Activated CD8-positive, alpha-beta T cell treated with anti-CD3 and anti-CD28 coated beads for 36 hours (primary cell): ENCODE data around the gene TMEM239. TPM values are rescaled to one million over a fixed set of nuclear protein-coding genes. Genes with fewer than 3 reads are reported as not detected.
"Not testable (repeated sequence)": the region's sequence is repeated elsewhere in the genome, so short reads cannot be mapped to it uniquely, and the experiment has no call there.

Experiments used
- ATAC-seq: fragments of 200-7000 bp; cut with Tn5 transposase; one replicate; pipeline ENCODE4 v1.10.0; 2021; ENCODE audit warnings: mild to moderate bottlenecking, moderate library complexity
- CTCF ChIA-PET: fragments of 350-600 bp; sonication (Branson Sonifier 250); formaldehyde crosslinking; loops from one replicate; lab custom pipeline; 2021; ENCODE audit warnings: antibody characterized with exemption; lab: Charles Lee
- POLR2A ChIA-PET: fragments of 350-600 bp; sonication (Branson Sonifier 250); formaldehyde crosslinking; loops from one replicate; lab custom pipeline; 2021; ENCODE audit warnings: antibody characterized with exemption; lab: Charles Lee
- DNase-seq: peaks from one replicate; pipeline ENCODE4 v3.0.0-alpha.2; 2020
- H3K27ac Mint-ChIP-seq: one replicate; pipeline ENCODE4 v1.8.0; 2021; ENCODE audit warnings: mild to moderate bottlenecking, mixed read lengths
- H3K27me3 Mint-ChIP-seq: one replicate; pipeline ENCODE4 v1.8.0; 2021; ENCODE audit warnings: mixed read lengths
- H3K36me3 Mint-ChIP-seq: one replicate; pipeline ENCODE4 v1.8.0; 2021; ENCODE audit warnings: low read depth, mixed read lengths
- H3K4me1 Mint-ChIP-seq: one replicate; pipeline ENCODE4 v1.8.0; 2021; ENCODE audit warnings: low read depth, mixed read lengths
- H3K4me3 Mint-ChIP-seq: one replicate; pipeline ENCODE4 v1.8.0; 2021; ENCODE audit warnings: mild to moderate bottlenecking, moderate library complexity, mixed read lengths
- H3K9me3 Mint-ChIP-seq: one replicate; pipeline ENCODE4 v1.8.0; 2021; ENCODE audit warnings: mixed read lengths
- intact Hi-C: fragments of 100-400 bp; cut with micrococcal nuclease; formaldehyde crosslinking; loops from one replicate; pipeline ENCODE4 v1.10.0; 2022
- total RNA-seq, 2 experiments: library from RNA; stranded (reverse); gene quantifications; one replicate each; pipeline ENCODE4 v1.2.3, GENCODE V29; 2021
- TF ChIP-seq, protein P1 (sequence below): fragments of 200-600 bp; IDR thresholded peaks from one replicate; pipeline ENCODE4 v1.8.0; 2022; ENCODE audit warnings: antibody characterized with exemption, mild to moderate bottlenecking

TMEM239 gene
- not detected for total RNA-seq

DNA sequence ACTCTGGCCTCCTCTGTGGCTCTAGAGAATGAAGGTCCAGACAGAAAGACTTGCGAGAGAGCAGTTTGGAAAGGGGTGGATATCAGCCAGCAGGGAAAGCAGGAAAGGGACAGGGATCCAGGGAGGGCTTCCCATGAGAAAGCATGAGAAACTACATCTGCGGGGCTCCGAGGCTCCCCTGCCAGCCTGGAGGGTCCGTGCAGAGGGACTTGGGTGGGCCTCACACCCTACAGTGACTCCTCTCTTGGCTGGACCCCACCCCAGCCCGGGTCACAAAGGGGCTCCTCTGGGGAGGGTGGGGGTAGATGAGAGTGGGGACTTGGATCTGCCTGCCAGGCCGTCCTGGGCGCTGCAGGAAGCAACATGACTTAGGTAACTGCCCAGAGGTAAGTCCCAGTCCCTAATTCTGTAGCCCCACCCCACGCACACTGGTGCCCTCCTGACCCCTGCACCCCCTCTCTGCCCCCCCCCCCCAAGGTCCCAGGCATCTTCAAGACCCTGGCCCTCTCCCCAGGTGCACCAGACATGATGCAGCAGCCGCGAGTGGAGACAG, at the start of gene TMEM239:
TSS of gene TMEM239 (plus strand) at position 335 of the 553 bp plus-strand sequence. CDS start at position 526, 191 bp downstream.
- H3K36me3 Mint-ChIP-seq, result no peaks in the 10 kb centered on the region
- H3K4me3 Mint-ChIP-seq, result no peak within 1 kb of the TSS
- peaks cover 8% of the 10 kb centered on the region for H3K4me1 Mint-ChIP-seq
- no peak within 1 kb of the TSS for H3K27ac Mint-ChIP-seq
- intact Hi-C loops, result no loop called here
- TF ChIP-seq, protein P1, sequence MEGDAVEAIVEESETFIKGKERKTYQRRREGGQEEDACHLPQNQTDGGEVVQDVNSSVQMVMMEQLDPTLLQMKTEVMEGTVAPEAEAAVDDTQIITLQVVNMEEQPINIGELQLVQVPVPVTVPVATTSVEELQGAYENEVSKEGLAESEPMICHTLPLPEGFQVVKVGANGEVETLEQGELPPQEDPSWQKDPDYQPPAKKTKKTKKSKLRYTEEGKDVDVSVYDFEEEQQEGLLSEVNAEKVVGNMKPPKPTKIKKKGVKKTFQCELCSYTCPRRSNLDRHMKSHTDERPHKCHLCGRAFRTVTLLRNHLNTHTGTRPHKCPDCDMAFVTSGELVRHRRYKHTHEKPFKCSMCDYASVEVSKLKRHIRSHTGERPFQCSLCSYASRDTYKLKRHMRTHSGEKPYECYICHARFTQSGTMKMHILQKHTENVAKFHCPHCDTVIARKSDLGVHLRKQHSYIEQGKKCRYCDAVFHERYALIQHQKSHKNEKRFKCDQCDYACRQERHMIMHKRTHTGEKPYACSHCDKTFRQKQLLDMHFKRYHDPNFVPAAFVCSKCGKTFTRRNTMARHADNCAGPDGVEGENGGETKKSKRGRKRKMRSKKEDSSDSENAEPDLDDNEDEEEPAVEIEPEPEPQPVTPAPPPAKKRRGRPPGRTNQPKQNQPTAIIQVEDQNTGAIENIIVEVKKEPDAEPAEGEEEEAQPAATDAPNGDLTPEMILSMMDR, result no peak
- POLR2A ChIA-PET, result no interaction called here
- H3K27me3 Mint-ChIP-seq, result peaks cover 26% of the 10 kb centered on the region
- ATAC-seq (no peak), DNase-seq (no peak)
- CTCF ChIA-PET, result interaction anchor here (0.6 to 1.2 kb wide), 2 partner anchors 15 to 74 kb away, joined by 3 read pairs; partner anchors contain the start of gene CPXM1
- H3K9me3 Mint-ChIP-seq, result peaks cover 6% of the 10 kb centered on the region

DNA sequence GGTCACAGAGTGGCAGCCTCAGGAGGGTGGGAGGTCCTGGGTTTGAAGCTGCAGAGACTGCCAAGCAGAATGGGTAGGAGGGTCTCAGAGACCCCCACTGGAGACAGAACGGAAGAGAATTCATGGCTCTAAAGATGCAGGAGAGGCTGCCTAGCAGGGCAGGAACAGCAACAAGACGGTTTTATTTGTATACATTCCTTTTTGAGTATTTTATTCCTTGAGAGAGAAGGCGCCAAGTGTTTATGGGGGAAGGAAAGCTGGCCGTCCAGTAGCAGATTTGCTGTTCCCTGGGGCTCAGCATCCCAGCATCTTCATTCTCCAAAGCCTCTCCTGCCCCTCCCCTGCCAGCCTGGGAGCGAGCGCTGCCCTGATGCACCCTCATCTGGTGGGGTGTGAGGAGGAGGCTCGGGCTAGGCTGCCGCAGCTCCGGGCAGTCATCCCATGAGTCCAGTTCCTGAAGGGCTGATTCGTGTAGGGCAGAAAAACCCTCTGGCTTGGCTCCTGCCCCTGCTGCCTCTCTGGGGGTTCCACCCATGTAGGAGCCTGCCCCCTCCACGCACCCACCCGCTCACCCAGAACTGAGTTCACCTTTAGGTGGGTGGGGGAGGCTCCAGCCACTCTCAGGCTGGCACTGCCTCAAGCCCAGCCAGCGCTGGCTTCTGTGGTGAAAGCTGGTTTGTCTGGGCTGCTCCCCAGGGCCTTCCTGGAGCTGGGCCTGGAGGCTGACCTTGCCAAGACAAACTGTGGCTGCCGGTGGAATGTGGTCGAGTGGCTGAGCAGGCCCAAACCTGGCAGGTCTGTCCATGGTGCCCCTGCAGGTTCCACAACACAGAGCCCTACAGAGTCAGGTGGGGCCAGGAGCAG, 48.2 kb upstream of the TMEM239 start:
- no peak overlapping the region for H3K27ac Mint-ChIP-seq
- no peaks in the 10 kb centered on the region for H3K9me3 Mint-ChIP-seq
- no peak overlapping the region for H3K4me3 Mint-ChIP-seq
- ATAC-seq, result no peak
- peaks cover 7% of the 10 kb centered on the region for H3K4me1 Mint-ChIP-seq
- H3K27me3 Mint-ChIP-seq, result peaks cover 8% of the 10 kb centered on the region
- CTCF ChIA-PET, result interaction anchor here (1.0 to 3.3 kb wide), 4 partner anchors 13 to 31 kb away, joined by 3 to 14 read pairs (median 5); no protein-coding TSS in a partner anchor
- intact Hi-C loops, result no loop called here
- no peak for DNase-seq
- POLR2A ChIA-PET, result no interaction called here
- TF ChIP-seq, protein P1, result no peak
- H3K36me3 Mint-ChIP-seq, result no peaks in the 10 kb centered on the region

DNA sequence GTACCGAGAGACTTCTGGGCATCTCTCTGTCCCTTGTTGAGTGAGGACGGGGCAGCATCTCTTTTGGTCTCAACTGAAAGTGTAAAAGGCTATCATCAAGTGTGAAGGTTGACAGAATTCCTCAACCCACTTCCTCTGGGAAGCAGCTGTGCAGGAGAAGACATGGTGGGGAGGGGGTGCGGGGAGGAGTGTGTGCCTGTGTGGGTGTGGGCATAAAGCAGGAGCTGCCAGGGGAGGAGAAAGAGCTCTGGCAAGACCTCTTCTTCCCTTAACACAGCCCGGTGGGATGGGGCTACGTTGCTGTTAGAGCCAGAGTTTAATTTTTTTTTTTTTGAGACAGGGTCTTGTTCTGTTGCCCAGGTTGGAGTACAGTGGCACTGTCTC, 47.5 kb upstream of the TMEM239 start:
- POLR2A ChIA-PET, result interaction anchor here (0.6 kb wide), 1 partner anchor 397 kb away, joined by 3 read pairs; no protein-coding TSS in a partner anchor
- TF ChIP-seq, protein P1, result no peak
- H3K4me3 Mint-ChIP-seq, result no peak overlapping the region
- no peaks in the 10 kb centered on the region for H3K36me3 Mint-ChIP-seq
- ATAC-seq (no peak), DNase-seq (no peak)
- no peaks in the 10 kb centered on the region for H3K9me3 Mint-ChIP-seq
- intact Hi-C loops, result no loop called here
- peaks cover 7% of the 10 kb centered on the region for H3K4me1 Mint-ChIP-seq
- no peak overlapping the region for H3K27ac Mint-ChIP-seq
- CTCF ChIA-PET, result interaction anchor here (3.3 kb wide), 1 partner anchor 16 kb away, joined by 14 read pairs; no protein-coding TSS in a partner anchor
- H3K27me3 Mint-ChIP-seq, result peaks cover 7% of the 10 kb centered on the region

DNA sequence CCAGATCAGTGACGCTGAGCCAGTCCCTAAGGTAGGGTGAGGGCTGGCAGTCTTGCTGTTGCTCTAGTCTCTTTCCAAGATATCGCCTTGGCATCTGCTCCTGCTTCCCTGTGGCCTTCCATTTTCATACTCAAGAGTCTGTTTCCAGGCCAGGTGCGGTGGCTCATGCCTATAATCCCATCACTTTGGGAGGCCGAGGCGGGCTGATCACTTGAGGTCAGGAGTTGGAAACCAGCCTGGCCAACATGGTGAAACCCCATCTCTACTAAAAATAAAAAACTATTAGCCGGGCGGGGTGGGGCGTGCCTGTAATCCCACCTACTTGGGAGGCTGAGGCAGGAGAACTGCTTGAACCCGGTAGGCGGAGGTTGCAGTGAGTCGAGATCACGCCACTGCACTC, 46.1 kb upstream of the TMEM239 start:
- H3K36me3 Mint-ChIP-seq, H3K4me3 Mint-ChIP-seq, H3K27me3 Mint-ChIP-seq, H3K27ac Mint-ChIP-seq, CTCF ChIA-PET, POLR2A ChIA-PET, intact Hi-C loops, DNase-seq, H3K4me1 Mint-ChIP-seq, H3K9me3 Mint-ChIP-seq, ATAC-seq: not testable (repeated sequence)

DNA sequence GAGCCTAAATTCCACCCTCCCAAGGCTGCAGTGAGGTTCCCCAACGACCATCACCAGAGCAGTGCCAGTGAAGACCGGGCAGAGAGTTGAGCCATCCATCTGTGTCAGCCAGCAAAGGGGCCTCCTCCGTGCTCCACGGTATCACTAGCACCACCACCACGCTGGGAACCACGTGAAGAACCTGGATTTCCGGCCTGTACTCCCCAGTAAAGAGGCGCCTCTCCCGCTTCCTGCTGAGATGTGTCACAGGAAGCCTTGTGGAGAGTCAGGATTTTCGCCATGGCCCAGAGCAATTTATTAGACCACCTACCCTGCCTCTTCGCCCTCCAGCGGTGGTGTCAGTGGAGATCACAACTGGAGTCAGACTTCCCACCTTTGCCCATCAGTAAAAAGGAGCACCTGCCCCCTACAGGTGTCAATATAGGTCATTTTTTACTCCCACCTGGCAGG, 44.5 kb upstream of the TMEM239 start:
- ChIA-PET CTCF (interaction anchor here (0.9 to 1.3 kb wide), 2 partner anchors 29 to 30 kb away, joined by 3 read pairs; partner anchors contain the start of gene CPXM1), POLR2A (no interaction called here)
- peaks cover 8% of the 10 kb centered on the region for H3K27me3 Mint-ChIP-seq
- no peaks in the 10 kb centered on the region for H3K9me3 Mint-ChIP-seq
- H3K4me3 Mint-ChIP-seq, result no peak overlapping the region
- peak; percentile 30 for ATAC-seq
- H3K27ac Mint-ChIP-seq, result no peak overlapping the region
- TF ChIP-seq, protein P1, result no peak
- H3K36me3 Mint-ChIP-seq, result no peaks in the 10 kb centered on the region
- intact Hi-C loops, result no loop called here
- DNase-seq, result no peak
- peaks cover 7% of the 10 kb centered on the region for H3K4me1 Mint-ChIP-seq
